ENCODE data around the gene DPYSL3. TPM values are rescaled to one million over a fixed set of nuclear protein-coding genes. Genes with fewer than 3 reads are reported as not detected.

DPYSL3 gene
- total RNA-seq, 1 experiment from 2014 or later, result 106 TPM

GRCh38 chr5:147464211-147464610 lies 45.7 kb downstream of the DPYSL3 start:
- peak in 1 of 2 experiments; percentile 60 for DNase-seq
- peak in 1 of 2 experiments; percentile 53 for TF ChIP-seq CTCF (IDR thresholded peaks at IDR 0.05; ENCODE audit: insufficient read depth in 1 of 2, low read depth in 1 of 2, low read length in 1 of 2, severe bottlenecking in 1 of 2, unreplicated experiment in 1 of 2)

DNA sequence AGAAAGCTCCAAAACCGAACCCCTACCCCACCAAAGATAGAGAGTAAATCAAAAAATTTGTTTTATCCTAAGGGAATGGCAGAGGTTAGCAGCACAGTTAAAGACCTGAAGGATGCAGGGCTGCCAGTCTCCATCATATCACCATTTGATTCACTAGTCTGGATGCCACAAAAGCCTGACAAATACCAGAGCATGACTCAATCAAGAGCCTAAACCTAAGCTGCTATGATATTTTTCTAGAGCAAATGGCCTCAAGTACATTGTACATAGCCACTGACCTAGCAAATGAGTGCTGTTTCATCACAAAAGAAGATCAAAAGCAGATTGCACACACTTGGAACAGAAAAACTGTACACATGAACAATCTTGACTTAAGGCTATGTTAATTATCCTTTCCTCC lies 48.0 kb downstream of the DPYSL3 start:
- peaks cover 9% of the 10 kb centered on the region for H3K9me3 Mint-ChIP-seq (ENCODE audit: unreplicated experiment)
- H3K4me1 Mint-ChIP-seq (ENCODE audit: low read depth, unreplicated experiment), result no peaks in the 10 kb centered on the region
- Histone ChIP-seq H3K4me1 (peaks cover 10% of the 10 kb centered on the region), H3K4me3 (ENCODE audit: low read depth, low read length) (no peak overlapping the region), H3K27me3 (replicated peaks; ENCODE audit: control insufficient read depth, insufficient read depth, low read length) (no peaks in the 10 kb centered on the region), H3K36me3 (ENCODE audit: control insufficient read depth, insufficient read depth, low read length) (no peaks in the 10 kb centered on the region), H3K9me3 (no peaks in the 10 kb centered on the region)
- no peaks in the 10 kb centered on the region for H3K27me3 Mint-ChIP-seq (ENCODE audit: insufficient read depth, unreplicated experiment)
- POLR2A ChIA-PET, result no interaction called here
- TF ChIP-seq CTCF (IDR thresholded peaks at IDR 0.05; ENCODE audit: insufficient read depth in 1 of 2, low read depth in 1 of 2, low read length in 1 of 2, severe bottlenecking in 1 of 2, unreplicated experiment in 1 of 2), result no peak
- intact Hi-C loops (cut with micrococcal nuclease; ENCODE audit: unreplicated experiment), result no loop called here
- no peak overlapping the region for H3K4me3 Mint-ChIP-seq (ENCODE audit: unreplicated experiment)
- DNase-seq, result no peak
- H3K27ac Mint-ChIP-seq (ENCODE audit: unreplicated experiment), result no peak overlapping the region
- CTCF ChIA-PET, result interaction anchor here (1.0 kb wide), 1 partner anchor 13 kb away, joined by 3 read pairs; no protein-coding TSS in a partner anchor
- no peaks in the 10 kb centered on the region for H3K36me3 Mint-ChIP-seq (ENCODE audit: insufficient read depth, unreplicated experiment)
- BruUV-seq (replicated peaks), result no TSS peak

More at GRCh38 chr5:147464211-147464610, 45.7 kb downstream of the DPYSL3 start:
- no peak overlapping the region for H3K4me3 ChIP-seq (ENCODE audit: low read depth, low read length)
- POLR2A ChIA-PET, result interaction anchor here (0.6 kb wide), 1 partner anchor 297 kb away, joined by 3 read pairs; no protein-coding TSS in a partner anchor
- H3K4me1 ChIP-seq, result peaks cover 10% of the 10 kb centered on the region
- H3K4me3 Mint-ChIP-seq (ENCODE audit: unreplicated experiment), result no peak overlapping the region
- no peaks in the 10 kb centered on the region for H3K27me3 ChIP-seq (replicated peaks; ENCODE audit: control insufficient read depth, insufficient read depth, low read length)
- H3K9me3 Mint-ChIP-seq (ENCODE audit: unreplicated experiment), result peaks cover 9% of the 10 kb centered on the region
- H3K36me3 Mint-ChIP-seq (ENCODE audit: insufficient read depth, unreplicated experiment), result no peaks in the 10 kb centered on the region
- H3K4me1 Mint-ChIP-seq (ENCODE audit: low read depth, unreplicated experiment), result no peaks in the 10 kb centered on the region
- intact Hi-C loops (cut with micrococcal nuclease; ENCODE audit: unreplicated experiment), result loop anchor here (1.0 kb wide), 2 partner anchors 95 to 114 kb away; no protein-coding TSS in a partner anchor
- H3K36me3 ChIP-seq (ENCODE audit: control insufficient read depth, insufficient read depth, low read length), result no peaks in the 10 kb centered on the region
- H3K27me3 Mint-ChIP-seq (ENCODE audit: insufficient read depth, unreplicated experiment), result no peaks in the 10 kb centered on the region
- H3K27ac Mint-ChIP-seq (ENCODE audit: unreplicated experiment), result no peak overlapping the region
- CTCF ChIA-PET, result interaction anchor here (1.4 to 2.0 kb wide), 2 partner anchors 94 to 114 kb away, joined by 8 to 11 read pairs; no protein-coding TSS in a partner anchor
- BruUV-seq (replicated peaks), result no TSS peak
- no peaks in the 10 kb centered on the region for H3K9me3 ChIP-seq

DNA sequence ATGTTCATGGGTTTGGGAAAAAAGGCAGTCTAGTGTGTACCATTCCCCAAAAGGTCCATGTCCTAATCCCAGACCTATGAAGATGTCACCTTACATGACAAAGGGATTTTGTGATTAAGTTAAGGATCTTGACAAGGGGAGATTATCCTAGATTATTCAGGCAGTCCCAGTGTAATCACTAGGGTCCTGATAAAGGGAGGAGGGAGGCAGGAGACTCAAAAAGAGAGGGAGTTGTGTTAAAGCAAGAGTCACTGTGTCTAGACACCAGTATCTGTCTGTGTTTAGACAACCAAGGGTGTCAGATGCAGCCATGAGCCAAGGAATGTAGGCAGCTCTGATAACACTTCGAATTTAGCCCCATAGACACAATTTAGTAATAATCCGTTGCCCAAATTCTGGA lies 49.5 kb downstream of the DPYSL3 start:
- Mint-ChIP-seq H3K4me3 (ENCODE audit: unreplicated experiment) (no peak overlapping the region), H3K27me3 (ENCODE audit: insufficient read depth, unreplicated experiment) (no peaks in the 10 kb centered on the region), H3K27ac (ENCODE audit: unreplicated experiment) (no peak overlapping the region), H3K36me3 (ENCODE audit: insufficient read depth, unreplicated experiment) (no peaks in the 10 kb centered on the region), H3K9me3 (ENCODE audit: unreplicated experiment) (peaks cover 9% of the 10 kb centered on the region), H3K4me1 (ENCODE audit: low read depth, unreplicated experiment) (no peaks in the 10 kb centered on the region)
- no peaks in the 10 kb centered on the region for H3K27me3 ChIP-seq (replicated peaks; ENCODE audit: control insufficient read depth, insufficient read depth, low read length)
- no peaks in the 10 kb centered on the region for H3K36me3 ChIP-seq (ENCODE audit: control insufficient read depth, insufficient read depth, low read length)
- POLR2A ChIA-PET, result no interaction called here
- no peak for TF ChIP-seq CTCF (IDR thresholded peaks at IDR 0.05; ENCODE audit: insufficient read depth in 1 of 2, low read depth in 1 of 2, low read length in 1 of 2, severe bottlenecking in 1 of 2, unreplicated experiment in 1 of 2)
- H3K4me1 ChIP-seq, result peaks cover 10% of the 10 kb centered on the region
- H3K4me3 ChIP-seq (ENCODE audit: low read depth, low read length), result no peak overlapping the region
- no peaks in the 10 kb centered on the region for H3K9me3 ChIP-seq
- intact Hi-C loops (cut with micrococcal nuclease; ENCODE audit: unreplicated experiment), result no loop called here
- CTCF ChIA-PET, result no interaction called here
- no TSS peak for BruUV-seq (replicated peaks)
- DNase-seq, result no peak

All from Caco-2 (cell line).